ENCODE data around the gene PPP1R1A.

The PPP1R1A gene

DNA sequence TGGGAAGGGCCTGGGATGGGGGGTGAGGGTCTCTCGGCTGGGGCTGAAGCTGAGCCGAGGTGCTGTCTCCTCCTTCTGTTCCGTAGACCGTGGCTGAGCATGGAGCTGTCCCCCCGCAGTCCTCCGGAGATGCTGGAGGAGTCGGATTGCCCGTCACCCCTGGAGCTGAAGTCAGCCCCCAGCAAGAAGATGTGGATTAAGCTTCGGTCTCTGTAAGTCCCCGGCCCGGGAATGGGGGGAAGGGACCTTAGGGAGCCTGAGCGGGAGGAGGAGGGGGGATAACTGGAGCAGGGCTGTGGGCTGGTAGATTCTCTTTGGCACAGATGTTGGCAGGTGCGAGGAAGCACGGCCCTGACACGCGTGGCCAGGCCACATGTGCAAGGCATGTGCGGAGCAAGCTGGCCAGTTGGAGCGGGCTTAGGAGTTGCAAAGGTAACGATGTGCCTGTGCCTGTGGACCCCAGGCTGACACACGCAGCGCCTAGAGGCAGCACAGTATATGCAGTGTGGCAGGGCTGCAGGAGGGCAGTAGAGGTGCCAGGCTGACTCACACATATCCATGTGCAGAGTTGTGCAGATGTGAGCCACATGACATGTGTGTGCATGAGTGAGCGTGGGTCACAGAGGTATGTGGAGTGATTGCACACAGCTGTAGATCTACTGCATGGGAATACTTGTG, 38.5 kb downstream of the PPP1R1A start:
- peak overlapping the region; percentile 22 for H3K4me3 ChIP-seq (replicated peaks; ENCODE audit: low read depth, low read length)
- DNase-seq (ENCODE audit: extremely low read depth, low read depth): peak; percentile 10
- TF ChIP-seq, protein P1, sequence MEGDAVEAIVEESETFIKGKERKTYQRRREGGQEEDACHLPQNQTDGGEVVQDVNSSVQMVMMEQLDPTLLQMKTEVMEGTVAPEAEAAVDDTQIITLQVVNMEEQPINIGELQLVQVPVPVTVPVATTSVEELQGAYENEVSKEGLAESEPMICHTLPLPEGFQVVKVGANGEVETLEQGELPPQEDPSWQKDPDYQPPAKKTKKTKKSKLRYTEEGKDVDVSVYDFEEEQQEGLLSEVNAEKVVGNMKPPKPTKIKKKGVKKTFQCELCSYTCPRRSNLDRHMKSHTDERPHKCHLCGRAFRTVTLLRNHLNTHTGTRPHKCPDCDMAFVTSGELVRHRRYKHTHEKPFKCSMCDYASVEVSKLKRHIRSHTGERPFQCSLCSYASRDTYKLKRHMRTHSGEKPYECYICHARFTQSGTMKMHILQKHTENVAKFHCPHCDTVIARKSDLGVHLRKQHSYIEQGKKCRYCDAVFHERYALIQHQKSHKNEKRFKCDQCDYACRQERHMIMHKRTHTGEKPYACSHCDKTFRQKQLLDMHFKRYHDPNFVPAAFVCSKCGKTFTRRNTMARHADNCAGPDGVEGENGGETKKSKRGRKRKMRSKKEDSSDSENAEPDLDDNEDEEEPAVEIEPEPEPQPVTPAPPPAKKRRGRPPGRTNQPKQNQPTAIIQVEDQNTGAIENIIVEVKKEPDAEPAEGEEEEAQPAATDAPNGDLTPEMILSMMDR (IDR thresholded peaks at IDR 0.05; ENCODE audit: low read depth, low read length, missing control alignments): no peak

DNA sequence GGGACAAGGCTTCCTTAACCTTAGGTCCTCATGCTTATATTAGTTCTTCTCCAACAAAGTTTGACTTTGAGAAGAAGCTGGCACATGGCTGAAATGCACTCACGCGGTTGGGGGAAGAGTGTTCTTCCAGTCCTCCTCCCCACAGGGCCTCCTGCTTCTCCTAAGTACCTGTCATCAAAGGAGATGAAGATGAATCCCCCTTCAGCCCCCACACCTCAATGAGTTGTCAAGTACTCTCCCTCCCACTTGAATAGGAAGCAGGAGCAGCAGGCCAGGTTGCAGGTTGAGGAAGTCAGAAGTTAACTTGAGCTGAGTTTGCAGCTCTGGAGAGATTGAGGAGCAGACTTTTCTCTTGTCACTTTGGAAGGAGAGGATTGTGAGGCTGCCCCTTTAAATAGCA, 41.9 kb downstream of the PPP1R1A start:
- no peak for DNase-seq (ENCODE audit: extremely low read depth, low read depth)
- no peak overlapping the region for H3K4me3 ChIP-seq (replicated peaks; ENCODE audit: low read depth, low read length)
- TF ChIP-seq, protein P1 (IDR thresholded peaks at IDR 0.05; ENCODE audit: low read depth, low read length, missing control alignments): no peak

DNA sequence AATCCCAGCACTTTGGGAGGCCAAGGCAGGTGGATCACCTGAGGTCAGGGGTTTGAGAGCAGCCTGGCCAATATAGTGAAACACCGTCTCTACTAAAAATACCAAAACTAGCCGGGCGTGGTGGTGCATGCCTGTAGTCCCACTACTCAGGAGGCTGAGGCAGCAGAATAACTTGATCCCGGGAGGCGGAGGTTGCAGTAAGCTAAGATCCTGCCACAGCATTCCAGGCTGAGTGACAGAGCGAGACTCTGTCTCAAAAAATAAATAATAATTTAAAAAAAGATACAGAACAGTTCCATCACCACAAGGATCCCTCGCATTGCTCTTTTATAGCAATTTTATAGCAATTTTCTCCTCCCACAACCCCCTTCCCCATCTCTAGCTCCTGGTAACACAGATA, 43.7 kb downstream of the PPP1R1A start:
- TF ChIP-seq, protein P1 (IDR thresholded peaks at IDR 0.05; ENCODE audit: low read depth, low read length, missing control alignments): no peak
- DNase-seq (ENCODE audit: extremely low read depth, low read depth): no peak

DNA sequence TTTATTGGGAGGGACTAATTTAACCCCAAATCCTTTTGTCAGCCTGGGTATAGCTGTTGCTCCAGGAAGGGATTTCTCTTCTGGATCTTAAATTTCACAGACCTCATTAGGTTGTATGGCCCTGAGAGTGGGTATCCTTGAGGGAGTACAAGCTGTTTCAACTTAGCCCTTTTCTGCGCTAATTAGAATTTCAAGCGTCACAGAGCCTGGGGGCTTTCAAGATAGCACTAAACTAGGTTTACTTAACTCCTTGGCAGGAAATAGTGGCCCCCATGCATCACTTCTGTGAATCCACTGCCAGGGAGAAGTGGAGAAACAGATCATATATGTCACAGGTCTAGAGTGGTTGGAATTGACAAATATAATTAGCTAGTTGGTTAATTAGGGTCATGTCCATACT, 44.9 kb downstream of the PPP1R1A start:
- TF ChIP-seq, protein P1 (IDR thresholded peaks at IDR 0.05; ENCODE audit: low read depth, low read length, missing control alignments): no peak
- H3K4me3 ChIP-seq (replicated peaks; ENCODE audit: low read depth, low read length): no peak overlapping the region
- no peak for DNase-seq (ENCODE audit: extremely low read depth, low read depth)

More for the DNA sequence above, 43.7 kb downstream of the PPP1R1A start:
- H3K4me3 ChIP-seq (replicated peaks; ENCODE audit: low read depth, low read length): no peak overlapping the region

DNA sequence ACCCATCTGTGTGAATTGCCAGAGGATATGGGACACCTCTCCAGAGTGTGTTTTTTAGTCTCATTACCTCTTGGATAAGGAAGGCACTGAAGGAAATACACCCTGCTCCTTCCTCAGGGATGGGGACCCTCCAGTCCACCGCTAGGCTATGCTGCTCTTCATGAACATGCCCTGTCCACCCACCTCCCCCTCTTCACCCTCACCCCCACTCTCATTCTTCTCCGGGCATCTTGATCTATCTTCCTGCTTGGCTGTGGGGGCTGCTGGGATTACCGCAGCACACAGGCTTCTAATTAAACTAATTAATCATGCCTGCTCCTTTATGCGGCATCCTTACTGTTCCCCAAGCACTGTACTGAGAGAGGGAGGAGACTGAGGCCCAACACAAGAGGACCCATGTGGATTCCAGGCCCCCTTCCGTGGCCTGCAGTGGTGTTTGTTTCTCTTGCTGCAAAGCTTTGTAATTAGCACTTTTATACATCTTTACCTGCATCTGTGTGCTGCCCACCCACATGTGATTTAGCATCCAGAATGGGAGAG, 46.6 kb downstream of the PPP1R1A start:
- no peak for DNase-seq (ENCODE audit: extremely low read depth, low read depth)
- TF ChIP-seq, protein P1 (IDR thresholded peaks at IDR 0.05; ENCODE audit: low read depth, low read length, missing control alignments): no peak
- no peak overlapping the region for H3K4me3 ChIP-seq (replicated peaks; ENCODE audit: low read depth, low read length)

DNA sequence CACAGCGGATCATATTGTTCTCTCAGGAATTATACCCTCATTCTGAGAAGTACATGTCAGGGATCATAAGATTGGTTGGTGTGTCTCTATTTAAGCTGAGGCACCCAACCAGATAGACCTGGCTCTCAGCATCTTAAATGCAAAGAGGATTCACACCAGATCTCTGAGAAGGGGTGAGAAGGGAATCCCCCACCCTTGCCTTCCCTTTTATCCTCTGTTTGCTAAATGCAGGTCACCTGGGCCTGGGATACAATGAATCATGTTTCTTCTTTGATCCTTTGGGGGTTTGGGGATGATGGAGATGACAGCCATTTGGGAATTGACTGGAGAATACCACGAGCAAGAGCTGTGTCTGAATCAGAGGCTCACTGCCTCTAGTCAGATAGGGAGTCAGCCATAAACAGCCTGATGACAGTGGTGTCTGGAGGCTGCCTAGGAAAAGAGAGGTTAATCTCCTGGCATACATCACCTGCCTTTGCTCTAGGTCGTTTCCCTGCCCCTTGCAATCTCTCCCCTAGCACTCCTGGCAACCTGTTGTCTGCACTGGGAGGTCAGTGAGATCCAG, 50.2 kb downstream of the PPP1R1A start:
- no peak overlapping the region for H3K4me3 ChIP-seq (replicated peaks; ENCODE audit: low read depth, low read length)
- DNase-seq (ENCODE audit: extremely low read depth, low read depth): no peak
- TF ChIP-seq, protein P1 (IDR thresholded peaks at IDR 0.05; ENCODE audit: low read depth, low read length, missing control alignments): no peak
